ENCODE results near the gene BTG1.
A peak's percentile ranks its signal among the peaks of the same experiment; 100 is the strongest.

The BTG1 gene, protein sequence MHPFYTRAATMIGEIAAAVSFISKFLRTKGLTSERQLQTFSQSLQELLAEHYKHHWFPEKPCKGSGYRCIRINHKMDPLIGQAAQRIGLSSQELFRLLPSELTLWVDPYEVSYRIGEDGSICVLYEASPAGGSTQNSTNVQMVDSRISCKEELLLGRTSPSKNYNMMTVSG

DNA sequence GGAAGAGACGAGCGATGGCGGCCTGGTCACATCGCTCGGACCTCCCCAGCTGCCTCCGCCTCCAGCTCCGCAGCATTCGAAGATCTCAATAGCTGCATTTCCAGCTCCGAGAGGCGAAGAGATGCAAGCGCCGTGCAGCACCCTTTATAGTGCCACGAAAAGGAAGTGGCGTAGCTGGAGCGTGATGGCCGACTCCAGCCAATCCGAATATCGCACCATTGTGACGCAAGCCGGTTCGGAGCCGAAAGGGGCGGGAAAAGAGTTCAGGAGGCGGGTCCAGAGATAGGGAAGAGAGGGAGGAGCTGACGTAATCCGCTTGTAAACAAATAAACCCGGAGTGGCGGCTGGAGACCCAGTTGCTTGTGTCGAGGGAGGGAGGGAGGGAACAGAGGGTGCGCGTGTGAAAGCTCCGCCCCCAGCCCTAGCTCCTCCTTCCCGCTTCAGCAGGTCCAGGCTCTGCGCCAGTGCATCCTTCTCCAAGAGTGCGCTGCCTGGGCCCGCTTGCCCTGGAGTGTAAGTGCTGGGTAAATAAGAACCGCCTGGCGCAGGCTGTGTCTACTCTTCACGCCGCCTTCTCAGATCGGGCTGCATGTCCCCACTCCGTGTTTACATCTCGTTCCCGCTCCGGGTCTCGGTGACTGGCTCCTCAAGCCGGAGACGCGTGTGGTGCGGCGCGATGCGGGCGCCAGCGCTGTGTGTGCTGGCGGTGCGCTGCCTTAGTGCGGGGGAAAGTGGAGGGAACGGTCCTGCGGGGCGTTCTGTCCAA is at the start of gene BTG1:
Gene BTG1 (minus strand): TSS at position 116 of the 766 bp plus-strand sequence. CDS start 311 bp downstream, outside the sequence.
- DNase-seq: peak; percentile 99

DNA sequence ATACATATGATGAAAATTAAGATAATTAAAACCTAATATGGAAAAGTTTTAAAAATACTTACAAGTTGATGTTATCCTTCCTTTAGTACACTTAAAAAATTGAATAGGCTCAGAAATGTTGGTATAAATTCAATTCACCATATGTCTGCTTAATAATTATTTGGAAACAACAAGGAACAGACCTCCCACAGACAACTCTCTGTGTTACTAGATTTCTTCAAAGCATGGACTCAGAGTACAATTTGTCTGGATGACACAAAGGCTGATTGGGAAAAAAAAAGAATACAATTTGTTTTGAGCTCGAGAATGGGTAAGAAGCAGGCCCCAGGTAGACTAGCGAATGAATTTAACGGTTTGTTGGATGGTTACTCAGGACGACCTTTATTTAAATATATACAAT is 48.9 kb upstream of the BTG1 start:
- DNase-seq: no peak

DNA sequence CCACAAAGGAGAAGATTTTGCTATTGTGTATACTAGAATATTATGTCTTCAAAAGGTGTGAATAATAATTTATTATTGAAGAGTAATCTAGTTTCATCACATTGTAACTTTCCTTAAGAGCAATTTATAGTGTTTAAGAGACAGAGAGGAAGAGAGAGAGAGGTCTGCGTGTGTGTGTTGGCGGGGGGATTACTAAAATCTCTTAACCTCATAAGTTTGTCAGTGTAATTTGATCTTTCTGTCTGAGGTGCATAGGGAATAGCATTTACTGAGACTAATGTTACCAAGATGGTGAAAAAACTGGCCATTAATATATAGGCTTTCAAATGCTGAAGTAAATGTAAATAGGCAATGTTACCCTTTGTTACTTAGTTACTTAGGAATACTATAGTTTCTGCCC is 48.2 kb upstream of the BTG1 start:
- DNase-seq: no peak

DNA sequence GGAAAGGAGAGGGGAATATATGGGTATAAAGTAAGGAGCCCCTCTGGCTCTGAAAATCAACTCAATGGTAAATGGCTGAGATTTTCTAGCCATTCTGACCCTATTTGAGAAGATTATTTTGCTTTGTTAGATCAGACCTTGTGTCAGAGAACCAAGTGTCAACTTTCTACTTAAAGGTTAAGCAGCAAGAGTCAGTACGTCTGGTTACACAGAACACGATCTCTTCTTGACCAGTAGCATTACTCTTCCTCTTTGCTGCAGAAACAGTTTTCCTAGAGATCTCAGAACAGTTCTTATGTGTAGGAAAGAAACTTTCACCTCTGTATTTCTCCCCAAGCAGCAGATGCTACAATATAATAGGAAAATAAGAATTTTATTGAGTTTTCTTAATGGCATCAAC is 47.4 kb upstream of the BTG1 start:
- no peak for DNase-seq

DNA sequence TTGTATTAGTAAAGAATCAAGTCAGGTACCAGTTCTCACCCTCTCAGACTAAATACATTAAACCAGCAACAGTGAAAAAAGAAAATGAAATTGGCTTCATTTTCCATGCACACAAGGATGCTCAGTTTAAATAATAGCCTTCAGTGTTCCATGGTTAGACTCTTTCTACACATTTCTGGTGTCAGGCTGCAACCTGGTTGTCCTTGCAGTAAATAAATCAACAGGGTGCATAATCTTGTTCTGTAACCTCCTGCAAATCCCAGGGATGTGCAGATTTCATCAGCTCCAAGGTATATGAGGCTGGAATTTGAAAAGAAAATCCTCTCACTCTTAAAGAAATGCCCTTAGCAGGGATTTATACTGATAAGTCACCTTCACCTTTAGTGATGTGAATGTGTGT is 46.7 kb upstream of the BTG1 start:
- DNase-seq: no peak

DNA sequence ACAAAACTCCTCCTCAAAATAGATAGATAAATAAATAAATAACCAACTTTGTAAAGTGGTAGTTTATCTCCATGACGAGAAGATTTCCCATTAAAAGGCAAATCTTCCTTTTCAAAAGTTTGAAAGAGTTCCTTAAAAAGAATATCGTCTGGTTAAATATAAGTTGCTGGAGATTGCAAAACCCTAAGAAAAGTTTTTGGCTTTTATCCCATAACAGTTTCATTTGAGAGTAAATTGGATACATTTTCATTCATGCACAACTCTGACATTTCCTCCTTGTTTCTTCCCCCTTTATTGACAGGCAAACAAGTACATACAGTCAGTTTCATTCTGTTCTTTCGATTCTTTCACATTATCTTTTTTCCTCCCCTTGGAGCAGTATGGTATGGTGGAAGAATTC is 45.4 kb upstream of the BTG1 start:
- no peak for DNase-seq

DNA sequence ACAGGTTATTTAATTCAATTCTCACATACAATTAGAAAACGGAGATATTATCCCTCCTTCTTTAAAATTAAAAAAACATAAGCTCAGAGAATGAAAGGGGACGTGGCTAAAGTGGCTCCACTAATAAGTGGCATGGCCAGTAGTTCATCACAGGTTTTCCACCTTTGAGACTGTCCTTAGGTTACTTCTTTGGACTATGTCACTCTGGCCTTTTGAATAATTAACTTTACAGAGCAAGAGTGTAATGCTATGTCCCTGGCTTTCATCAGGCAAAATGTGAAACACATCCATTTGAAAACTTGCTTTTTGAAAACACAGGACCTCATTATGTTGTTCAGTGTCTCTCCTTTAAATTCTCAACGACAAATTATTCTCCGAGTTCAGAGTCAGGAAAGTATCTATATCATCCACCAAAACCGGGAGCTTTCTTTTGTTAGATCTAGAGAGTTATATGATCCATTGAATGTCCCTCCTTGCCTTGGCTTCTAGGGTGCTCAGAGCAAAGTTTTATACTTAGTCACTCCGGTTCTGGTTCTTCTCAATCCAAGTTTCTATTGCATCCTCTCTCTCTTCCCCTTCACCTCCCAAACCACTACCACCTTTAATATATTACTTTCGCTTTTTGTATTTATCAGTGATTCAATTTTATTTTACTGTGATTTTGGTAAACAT is 43.0 kb upstream of the BTG1 start:
- DNase-seq: no peak

DNA sequence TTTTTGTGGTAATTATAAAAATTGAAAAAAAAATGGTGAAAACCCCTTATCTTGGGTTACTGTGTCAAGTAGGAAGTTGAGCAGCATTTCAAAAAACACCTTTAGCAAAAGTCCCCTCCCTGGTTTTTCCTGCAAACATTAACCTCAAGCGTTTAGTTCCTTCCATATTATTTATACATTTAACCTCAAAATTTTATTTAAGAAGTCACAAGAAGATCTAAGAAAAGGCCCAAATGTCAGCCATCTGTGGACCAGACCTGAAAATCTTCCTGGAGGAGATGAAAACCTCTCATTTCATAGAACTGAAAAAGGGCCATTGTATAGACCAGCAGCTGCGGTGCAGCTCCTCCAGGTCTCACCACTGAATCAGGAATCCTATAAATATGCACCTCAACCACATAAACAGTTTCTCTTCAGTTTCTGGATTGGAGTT is 40.4 kb upstream of the BTG1 start:
- DNase-seq: no peak

DNA sequence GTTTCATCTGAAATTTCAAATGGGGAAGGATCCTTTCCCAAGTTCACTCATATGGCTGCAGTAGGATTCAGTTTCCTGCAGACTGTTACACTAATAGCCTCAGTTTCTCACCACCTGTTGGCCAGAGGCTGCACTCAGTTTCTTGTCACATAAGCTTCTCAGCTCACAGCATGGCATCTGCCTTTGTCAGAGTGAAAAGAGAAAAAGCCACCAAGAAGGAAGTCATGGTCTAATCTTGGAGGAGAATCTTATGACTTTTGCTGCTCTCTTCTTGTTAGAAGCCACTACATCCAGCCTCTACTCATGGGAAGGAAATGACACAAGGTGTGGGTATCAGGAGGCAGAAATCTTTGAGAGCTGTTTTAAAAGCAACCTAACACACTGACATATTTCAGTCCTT is 39.4 kb upstream of the BTG1 start:
- DNase-seq: peak; percentile 6

DNA sequence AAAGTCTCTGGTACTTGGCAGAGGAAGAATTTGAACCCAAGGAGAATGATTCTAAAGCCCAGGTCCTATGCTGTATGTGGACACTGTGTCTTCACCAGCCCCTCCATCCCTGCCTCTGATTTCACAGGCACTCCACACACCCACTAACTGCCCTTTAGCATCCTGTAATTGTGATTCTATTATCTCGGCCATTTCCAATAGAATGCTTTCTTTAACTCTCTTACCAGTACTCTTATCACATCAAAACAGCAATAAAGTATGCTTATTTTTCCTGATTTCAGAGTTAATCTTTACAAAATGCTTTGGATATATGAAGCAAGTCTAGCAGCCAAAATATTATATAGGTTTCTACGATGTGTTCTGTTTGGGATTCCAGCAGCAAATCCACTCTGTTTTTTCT is 37.9 kb upstream of the BTG1 start:
- no peak for DNase-seq

DNA sequence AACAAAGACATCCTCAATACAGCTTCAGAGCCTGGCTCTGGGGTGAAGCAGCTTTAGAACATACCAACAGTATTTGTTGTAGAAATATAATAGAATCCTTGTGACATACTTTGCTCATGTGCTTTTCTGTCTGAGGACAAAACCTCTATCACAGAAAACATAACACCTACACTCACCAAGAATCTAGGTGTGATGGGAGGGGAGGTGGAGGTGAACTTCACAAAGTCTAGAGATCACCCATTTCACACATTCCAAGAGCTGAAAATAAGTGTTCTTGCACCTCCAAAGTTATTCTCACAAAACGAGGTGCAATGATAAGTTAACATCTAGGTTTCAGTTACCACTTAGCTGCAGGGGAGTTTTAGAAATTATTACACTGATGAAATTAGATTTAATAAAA is 32.7 kb upstream of the BTG1 start:
- DNase-seq: no peak

DNA sequence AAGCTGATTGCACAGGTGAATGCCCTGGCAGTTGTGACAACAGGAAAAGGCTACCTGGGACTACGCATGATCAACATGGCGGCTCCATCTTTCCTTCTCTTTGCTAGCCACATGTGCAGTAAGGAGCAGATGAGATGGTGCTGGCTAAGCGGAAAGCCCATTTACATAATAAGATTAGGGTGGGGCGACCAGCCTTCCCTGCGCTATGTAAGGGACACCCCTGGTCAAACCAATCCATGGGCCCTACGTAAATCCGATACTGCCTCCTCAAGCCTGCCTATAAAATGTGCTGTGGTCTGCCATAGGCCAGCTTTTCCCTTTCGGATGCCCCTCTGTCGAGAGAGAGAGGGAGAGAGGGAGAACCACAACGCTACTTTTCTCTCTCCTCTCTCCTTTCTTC is 31.0 kb upstream of the BTG1 start:
- no peak for DNase-seq

DNA sequence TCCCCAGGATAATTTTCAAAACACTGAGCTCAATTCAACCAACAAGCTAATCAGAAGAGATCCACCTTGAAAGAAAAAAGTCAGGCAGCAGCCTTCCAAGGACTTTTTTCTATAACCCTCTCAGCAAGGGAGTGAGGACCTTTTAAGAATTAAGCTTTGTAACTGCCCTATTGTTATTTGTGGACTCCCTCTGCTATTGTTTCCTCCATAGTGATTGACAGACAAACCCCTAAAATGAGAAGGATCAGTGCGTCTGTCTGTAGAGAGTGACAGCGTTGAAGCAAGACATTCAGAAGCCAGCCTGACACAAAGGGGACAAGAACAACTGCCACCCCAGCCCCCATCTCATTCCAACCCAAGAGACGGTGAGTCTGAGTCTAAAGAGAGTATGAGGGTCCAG is 30.3 kb upstream of the BTG1 start:
- no peak for DNase-seq

DNA sequence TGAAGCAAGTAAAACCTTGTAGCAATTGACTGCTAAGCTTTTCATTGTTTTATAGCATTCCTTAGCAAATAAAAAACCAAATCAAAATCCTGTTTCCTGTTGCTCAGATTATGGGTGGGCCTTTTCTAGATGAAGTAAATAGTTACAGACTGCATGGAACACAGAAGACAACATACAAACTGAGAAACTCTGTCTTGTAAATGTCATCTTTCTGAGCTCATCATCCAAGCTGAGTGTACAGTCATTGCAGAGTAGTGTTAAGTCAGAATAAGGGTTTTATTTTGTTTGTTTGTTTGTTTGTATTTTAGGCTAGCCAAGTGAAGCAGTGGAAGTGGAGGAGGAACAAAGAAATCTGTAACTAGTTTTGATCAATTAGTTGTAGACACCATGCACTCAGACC is 24.4 kb upstream of the BTG1 start:
- DNase-seq: no peak

DNA sequence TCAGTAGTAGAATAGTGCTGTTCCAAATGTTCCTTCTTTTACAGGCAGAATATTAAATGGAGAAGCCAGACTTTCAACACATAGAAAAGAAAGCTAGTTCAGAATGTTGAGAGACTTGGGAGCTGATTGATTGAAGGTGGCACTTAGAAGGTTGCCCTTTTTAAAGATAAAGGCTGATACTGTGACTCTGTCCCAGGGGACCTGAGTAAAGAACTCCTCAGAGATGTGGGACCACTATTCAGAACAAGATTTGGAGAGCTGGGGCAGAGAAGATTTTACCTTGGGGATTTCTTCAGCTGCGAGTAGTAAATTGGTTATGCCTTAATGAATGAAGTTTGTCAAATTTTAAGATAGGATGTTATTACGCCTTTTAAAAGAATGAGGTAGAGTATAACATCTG is 21.4 kb upstream of the BTG1 start:
- DNase-seq: no peak

DNA sequence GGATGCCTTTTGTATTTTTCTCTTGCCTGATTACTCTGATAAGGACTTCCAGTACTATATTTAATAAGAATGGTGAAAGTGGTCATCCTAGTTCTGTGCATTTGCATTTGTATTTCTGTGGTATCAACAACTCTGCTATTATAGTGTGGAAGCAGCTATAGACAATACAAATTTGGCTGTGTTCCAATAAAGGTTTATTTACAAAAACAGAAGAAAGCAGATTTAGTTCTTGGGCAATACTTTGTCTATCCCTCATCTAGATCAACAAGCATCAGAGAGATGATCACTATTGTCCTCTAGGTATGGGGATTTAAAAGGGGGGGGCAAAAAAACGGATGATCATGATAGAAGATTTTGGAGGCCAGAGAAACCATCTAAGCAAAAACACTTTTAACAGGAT is 19.1 kb upstream of the BTG1 start:
- DNase-seq: no peak

DNA sequence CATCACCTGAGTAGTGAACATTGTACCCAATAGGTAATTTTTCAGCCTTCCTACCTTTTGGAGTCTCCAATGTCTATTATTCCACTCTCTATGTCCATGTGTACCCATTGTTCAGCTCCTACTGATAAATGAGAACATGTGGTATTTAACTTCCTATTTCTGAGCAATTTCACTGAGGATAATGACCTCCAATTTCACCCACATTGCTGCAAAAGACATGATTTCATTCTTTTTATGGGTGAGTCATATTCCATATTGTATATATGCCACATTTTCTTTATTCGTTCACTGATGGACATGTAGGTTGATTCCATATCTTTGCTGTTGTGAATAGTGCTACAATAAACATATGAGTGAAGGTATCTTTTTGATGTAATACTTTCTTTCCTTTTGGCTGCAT is 16.4 kb upstream of the BTG1 start:
- DNase-seq: no peak

DNA sequence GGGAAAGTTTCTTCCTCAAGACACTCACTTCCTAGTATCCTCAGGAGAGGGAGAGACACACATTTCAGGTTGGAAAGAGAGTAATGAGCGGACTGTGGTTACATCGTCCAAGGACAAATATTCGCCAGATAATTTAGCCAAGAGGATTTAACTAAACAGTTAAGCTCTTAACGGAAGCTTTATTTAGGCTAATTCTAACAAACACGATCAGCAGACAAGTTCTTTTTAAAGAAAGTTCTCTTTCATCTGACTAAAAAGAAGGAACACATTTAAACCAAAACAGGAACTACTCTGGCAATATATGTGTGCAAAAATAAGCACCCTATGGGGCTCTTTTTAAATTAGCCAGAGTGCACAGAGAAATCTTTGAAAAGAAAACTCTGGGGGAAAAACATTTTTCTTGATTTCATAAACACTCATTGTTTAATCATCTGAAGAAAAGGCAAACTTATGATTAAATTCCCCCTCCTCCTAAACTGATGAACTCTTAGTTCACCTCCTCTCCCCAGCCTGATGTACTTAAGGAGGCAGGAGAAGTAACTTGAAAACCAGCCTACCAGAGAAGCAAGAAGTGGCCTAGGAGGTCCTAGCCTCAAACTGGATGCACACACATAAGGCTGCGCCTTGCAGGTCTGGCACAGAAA is 13.3 kb upstream of the BTG1 start:
- DNase-seq: no peak

DNA sequence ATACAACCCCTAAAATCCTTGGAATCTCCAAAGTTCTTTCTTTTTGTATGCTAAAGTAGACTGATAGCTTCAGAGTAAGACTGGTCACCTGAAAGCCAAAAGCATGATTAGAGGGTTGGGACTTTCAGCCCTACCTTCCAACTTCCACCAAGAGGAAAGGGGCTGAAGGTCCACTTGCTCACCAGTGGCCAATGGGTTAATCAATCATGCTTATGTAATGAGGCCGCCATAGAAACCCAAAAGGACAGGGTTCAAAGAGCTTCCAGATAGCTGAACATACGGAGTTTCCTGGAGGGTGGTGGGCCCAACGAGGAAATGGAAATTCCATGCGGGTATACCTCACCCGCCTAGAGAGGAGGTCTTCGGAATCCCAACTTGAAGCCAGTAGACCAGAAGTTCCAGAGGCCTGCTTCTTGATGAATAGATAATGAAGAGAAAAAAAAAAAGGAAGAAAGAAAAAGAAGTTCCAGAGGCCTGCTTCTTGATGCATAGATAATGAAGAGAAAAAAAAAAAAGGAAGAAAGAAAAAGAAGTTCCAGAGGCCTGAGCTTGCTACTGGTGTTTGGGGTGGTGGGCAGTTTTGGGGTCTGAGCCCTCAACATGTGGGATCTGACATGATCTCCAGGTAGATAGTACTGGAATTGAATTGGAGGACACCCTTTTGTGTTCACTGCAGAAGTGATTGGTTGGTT is 11.2 kb upstream of the BTG1 start:
- DNase-seq: no peak

DNA sequence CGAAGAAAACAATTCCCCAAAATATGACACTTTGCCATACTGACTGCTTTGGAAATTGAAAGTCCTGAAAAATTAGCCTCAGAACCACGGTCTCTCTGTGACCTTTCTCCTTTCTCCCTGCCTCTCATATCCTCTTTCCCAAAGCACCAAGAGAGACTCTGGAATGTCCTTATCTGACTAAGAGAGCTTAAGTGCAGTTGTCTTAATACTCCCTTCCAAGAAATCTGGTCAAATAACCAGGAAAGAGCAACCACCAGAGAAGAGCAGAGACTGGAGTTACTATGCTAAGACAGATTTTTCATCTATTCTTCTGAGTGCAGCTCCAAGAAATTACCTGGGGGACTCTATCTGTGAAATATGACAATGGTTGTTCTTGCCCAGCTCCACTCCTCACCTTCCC is 10.5 kb upstream of the BTG1 start:
- DNase-seq: no peak

DNA sequence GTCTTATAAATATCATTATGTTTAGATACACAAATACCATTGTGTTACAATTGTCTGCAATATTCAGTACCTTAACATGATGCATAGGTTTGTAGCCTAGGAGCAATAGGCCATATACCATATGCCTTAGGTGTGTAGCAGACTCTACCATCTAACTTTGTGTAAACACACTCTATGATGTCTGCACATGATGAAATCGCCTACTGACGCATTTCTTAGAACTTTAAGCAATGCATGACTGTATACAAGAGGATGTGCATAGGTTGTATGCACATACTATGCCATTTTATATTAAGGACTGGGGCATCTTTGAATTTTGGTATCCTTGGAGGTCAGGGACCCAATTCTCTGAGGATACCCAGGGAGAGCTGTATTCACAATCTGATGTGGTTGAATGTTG is 10.1 kb upstream of the BTG1 start:
- DNase-seq: no peak

DNA sequence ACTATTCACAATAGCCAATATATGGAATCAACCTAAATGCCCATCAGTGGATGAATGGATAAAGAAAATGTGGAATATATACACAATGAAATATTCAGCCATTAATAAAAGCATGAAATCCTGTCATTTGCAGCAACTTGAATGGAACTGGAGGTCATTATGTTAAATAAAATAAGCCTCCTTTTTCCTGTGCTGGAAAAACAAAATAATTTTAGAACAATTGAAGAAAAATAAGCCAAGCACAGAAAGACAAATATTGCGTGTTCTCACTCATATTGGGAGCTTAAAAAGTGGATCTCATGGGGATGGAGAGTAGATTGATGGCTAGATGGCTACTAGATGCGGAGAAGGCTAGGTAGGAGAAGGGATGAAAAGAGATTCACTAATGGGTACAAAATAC is 6.3 kb upstream of the BTG1 start:
- DNase-seq: no peak

DNA sequence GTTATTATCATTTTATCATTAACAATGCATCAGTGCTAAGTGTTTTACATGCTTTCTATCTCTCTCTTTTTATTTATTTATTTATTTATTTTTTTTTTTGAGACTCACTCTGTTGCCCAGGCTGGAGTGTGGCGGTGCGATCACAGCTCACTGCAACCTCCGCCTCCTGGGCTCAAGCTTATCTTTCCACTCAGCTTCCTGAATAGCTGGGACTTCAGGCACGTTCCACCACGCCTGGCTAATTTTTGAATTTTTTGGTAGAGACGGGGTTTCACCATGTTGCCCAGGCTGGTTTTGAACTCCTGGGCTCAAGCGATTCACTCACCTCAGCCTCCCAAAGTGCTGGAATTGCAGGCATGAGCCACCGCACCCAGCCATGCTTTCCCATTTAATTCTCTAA is 3.9 kb upstream of the BTG1 start:
- no peak for DNase-seq

All from activated naive CD4-positive, alpha-beta T cell treated with Interleukin-2 at 50 U/mL for 16 hours (primary cell).